HG03354 (cell line): ENCODE results near the gene DIP2A.
"Not testable (repeated sequence)": the region's sequence is repeated elsewhere in the genome, so short reads cannot be mapped to it uniquely, and the experiment has no call there.

Source experiments
- ATAC-seq: cut with Tn5 transposase; IDR thresholded peaks from one replicate; pipeline ENCODE4 v1.9.1; 2021; ENCODE audit warnings: mild to moderate bottlenecking; ENCODE audit not compliant: unreplicated experiment, poor library complexity, severe bottlenecking

The DIP2A gene

DNA sequence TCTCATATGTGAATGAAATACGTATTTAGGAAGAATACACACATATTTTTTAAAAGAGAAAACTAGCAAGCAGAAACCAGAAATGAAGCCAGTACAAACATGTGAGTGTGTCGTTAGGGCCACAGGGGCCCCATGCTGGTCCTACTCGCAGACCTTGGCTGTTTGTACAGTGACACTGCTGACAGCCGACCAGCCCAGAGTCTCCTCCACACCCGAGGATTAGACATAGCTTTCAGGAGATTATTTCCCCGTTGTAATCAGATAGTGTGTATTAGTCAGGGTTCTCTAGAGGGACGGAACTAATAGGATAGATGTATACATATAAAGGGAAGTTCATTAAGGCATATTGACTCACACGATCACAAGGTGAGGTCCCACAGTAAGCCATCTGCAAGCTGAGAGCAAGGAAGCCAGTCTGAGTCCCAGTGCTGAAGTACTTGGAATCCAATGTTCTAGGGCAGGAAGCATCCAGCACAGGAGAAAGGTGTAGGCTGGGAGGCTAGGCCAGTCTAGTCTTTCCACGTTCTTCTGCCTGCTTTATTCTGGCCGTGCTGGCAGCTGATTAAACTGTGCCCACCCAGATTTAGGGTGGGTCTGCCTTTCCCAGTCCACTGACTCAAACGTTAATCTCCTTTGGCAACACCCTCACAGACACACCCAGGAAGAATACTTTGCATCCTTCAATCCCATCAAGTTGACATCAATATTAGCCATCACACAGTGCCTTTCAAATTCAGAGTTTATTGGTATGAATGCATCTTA lies 51.2 kb downstream of the DIP2A start:
- no peak for ATAC-seq

DNA sequence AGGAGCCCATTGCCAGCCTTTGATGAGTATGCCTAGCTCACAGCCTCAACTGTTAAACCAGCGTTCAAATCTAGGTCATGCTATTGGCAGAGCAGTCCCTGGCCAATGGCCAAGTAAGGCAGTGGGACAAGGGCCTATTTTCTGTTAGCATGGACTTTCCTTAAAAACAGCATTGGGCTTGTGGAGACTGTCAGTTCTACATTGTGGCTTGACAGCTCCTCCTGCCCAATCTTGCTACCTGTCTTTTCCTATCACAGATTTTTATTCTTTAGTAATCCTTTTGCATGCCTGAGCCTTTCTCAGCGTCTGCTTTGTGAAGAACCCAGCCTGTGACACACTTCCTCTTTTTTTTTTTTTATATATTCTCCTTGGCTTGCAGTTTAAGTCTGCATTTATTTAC lies 56.4 kb downstream of the DIP2A start:
- no peak for ATAC-seq

DNA sequence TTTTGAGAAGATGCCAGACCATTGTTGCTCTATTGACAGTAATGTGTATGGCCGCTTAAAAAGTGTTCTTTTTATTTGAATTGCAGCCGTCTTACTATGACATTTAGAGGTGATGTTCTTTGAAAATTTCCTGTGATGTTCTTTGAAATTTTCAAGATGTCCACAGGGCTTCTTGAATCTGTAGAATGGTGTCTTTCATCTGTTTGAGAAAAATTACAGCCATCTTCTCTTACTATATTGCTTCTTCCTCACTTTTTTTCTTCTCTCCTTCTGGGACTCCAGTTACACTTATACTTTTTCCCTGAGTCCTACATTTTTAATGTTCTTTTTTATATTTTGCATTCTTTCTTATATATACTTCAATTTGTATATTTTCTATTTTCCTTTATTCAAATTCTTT lies 57.4 kb downstream of the DIP2A start:
- no peak for ATAC-seq

DNA sequence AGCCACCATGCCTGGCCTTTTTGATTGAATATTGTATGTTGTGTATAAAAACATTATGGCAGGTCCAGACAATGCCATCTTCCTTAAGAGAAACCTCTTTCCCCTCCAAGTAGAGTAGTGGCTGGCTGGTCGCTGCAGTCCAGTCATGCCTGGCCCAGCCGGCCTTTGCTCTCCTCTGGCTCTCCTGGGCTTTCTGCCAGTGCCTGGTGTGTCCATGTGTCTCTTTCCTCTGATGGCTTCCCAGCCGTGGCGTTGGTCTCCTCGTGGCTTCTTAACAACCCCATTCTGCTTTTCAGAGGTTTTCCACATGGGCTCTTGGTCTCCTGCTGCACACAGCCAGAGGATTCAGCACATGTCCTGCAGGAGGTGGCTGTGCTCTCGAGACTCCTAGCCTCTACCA lies 58.7 kb downstream of the DIP2A start:
- no peak for ATAC-seq

DNA sequence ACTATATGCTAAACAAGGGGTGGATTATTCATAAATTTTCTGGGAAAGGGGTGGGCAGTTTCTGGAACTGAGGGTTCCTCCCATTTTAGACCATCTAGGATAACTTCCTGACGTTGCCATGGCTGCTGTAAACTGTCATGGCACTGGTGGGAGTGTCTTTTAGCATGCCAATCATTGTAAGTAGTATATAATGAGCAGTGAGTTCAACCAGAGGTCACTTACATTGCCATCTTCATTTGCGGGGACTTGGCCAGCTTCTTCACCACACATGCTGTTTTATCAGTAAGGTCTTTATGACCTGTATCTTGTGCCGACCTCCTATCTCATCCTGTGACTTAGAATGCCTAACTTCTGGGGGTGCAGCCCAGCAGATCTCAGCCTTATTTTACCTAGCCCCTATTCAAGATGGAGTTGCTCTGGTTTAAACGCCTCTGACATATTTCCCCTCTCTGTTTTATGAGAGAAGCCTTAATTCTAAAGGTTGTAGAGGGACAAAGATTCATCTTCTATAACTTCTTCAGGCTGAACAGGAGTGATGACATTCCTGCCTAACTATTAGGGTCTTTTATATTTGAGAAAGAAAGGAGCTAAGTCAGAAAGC lies 60.4 kb downstream of the DIP2A start:
- ATAC-seq, result no peak

DNA sequence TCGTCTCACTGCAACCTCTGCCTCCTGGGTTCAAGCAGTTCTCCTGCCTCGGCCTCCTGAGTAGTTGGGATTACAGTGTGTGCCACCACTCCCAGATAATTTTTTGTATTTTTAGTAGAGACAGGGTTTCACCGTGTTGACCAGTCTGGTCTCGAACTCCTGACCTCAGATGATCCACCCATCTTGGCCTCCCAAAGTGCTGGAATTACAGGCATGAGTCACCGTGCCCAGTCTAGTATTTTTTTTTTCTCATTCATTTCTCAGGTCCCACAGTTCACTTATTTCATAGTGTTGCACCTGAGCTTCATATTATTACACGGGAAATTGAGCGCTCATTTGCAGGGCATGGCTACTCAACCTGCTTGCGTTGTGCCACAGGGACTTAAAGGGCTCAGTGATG lies 68.7 kb downstream of the DIP2A start:
- not testable (repeated sequence) for ATAC-seq

DNA sequence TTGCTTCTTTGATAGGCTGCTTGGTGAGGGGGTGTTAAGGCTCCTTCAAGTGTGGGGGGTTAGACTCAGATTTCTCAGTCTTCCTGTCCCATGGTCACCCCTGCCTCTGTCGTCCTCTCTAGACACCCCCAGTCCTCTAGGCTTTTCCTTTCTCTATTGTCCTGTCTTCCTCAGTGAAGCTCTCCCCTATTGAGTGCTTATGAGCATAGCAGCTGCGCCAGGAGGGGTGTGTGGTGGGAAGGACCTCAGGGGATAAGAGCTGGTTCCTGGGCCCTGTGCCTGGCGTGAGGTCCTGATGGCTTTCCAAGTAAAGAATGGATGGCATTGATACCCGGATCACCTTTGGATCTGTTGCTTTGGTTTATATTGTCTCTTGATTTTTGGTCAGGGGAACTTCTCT lies 69.1 kb downstream of the DIP2A start:
- no peak for ATAC-seq

DNA sequence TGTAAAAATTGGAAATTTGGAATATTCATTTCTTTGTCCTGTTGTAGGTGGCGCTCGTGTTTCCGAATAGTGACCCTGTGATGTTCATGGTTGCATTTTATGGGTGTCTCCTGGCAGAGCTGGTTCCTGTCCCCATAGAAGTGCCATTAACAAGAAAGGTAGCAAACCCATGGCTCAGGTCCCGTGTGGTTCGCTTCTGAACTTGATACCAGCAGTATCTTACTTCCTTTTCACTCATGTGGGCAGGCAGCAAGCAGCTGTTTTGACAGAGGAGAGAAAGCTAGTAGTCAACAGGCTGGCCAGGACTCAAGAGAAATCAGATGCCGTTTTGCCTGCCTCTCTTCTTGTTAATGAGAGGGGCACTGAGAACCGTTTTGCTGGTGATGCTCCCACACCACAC lies 73.4 kb downstream of the DIP2A start:
- no peak for ATAC-seq

DNA sequence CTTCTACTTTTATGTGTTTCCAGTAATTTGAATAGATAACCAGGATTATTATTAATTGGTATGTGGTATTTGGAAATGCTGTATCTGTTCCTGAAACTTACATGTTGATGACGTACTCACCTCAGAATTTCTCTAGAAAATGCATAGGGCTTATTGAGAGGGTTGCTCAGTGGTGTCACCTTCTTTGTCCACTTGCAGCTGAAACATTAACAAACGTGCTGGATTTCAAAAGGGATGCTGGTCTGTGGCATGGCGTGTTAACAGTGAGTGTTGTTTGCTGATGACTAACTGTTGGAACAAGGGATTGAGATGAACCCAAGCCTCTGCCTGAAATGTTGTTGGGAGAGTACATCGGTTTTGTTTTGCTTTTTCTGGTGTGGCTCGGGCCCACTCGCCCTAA lies 78.3 kb downstream of the DIP2A start:
- no peak for ATAC-seq

DNA sequence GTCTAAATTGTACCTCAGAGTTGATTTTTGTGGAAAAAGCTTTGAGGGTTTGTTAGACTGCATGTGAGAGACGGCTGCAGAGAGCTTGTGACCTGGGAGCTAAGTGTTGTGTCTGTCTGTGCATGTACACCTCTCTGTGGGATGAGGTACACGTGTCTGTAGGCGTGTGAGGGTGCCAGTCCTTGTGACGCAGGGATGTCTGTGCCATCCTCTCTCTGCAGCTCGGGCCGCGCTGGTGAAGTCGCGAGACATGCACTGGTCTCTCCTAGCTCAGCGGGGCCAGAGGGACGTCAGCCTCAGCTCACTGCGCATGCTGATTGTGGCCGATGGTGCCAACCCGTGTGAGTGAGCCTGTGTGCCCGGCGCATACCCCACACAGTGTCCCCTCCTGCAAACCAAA lies 79.6 kb downstream of the DIP2A start:
- ATAC-seq, result no peak

DNA sequence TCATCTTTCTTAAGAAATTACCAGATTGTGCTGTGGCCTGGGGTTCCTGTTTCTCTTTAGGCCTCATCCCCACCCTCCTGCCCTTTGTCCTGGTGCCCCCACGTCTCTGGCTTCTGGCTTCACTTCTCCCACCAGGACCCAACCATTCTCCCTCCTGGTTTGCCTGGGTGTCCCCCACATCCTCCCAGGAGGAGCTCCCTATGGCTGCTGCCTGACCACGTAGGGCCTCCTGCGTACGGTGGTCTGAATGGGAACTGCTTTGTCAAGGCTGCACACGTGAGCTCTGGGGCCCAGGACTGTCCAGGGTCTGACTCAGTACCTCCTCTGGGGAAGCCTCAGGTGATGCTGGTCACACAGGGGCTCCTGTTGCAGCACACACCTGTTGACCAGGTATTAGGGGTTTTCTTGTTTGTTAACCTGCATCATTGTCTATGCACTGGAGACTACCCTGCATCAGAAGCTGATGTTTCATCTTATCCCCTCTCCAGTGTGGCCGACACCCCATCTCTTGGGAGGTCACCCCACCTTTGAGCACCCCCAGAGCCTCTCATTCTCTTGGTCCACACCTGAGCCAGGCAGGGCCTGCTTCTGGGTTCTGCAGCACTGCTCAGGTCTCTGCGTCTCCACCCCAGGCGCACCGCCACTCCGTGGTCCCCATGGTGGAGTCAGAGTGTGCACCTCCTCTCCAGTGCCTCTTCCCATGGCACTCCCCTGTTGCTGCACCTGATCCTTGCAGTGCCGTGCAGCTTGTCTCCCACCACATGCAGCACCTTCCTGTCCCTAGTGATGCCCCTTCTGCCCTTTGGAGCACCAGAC lies 80.4 kb downstream of the DIP2A start:
- no peak for ATAC-seq

DNA sequence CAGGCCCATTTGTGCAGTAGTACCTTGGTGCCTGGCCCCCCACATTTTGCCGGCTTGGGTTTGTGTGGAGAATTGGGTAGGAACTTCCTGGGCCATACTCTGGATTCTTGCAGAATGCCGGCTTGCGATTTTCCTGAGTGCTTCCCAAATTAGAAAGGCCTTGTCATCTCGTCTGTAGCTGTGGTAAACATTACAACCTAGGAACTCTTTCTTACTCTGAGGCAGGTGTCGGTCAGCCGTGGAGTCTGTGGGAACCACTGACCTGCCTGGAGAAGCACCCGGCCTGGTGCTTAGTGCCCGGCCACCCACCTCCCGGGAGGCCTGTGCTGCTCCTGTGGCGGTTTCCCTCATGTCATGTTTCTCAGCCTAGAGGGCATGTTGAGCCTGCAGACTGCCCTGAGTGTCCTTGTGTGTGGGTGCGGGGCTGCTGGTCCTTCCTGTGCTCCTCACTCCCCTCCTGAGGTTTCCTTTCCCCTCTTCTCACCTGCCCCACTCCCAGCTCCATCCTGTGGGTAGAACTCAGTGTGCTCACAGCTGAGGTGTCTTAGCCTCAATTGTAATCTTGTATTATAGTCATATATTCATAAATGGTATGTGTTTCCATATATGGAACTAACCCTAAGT lies 81.5 kb downstream of the DIP2A start:
- no peak for ATAC-seq

DNA sequence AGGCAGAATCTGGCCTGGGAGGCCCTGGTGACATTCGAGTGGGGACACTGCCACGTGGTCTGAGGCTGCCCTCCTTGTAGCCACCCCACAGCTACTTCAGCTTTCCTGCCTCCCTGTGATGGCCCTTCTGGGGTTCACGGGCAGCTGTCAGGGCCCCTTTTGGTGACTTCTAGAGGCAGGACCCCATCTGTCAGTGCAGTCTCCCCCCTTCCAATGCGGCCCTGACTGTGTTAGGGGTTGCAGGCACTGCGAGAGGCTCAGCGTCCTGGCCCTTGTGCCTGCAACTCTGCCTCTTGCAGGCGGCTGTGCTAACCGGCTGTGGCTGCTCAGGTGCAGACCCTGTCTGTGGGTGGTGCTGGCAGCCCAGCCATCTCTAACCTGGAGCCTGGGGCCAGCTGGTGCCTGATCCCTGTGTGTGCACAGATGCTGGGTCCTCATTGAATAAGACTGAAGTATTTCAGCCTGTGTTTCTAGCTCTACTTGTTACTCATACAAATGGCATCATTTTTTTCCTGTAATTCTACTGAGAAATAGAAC lies 84.0 kb downstream of the DIP2A start:
- ATAC-seq, result no peak

DNA sequence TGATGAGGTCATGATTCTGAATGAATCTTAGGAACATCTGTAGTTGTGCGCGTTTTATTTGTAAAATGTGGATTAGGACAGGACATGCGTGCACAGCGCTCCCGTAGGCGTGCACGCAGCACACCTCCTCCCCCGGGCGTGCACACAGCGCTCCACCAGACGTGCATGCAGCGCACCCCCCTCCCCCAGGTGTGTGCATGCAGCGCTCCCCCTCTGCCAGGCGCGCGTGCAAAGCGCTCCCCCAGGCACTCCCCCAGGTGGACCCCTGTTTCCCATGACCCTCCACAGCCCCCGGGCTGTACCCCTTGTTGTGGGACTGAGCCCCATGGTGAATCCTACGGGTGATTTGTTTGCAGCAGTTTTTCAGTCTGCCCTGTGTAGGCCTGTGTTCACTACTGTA lies 84.6 kb downstream of the DIP2A start:
- no peak for ATAC-seq

DNA sequence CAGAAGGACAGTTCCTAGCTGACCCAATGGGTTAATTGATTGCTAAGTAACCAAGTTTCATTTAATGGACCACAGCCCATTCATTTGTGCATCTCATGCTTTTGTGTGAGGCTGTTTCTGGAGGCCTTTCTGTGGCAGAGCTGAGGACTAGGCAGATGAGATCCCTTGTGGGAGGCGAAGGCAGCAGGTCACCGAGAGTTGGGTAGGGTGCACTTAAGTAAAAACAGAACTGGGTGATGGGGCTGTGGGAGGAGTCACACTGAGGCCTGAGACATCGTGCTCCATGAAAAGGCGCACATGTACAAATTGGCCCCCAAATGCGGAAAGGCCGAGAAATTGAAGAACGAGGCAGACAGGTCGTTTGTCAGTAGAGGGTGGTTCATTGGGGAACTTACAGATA lies 85.3 kb downstream of the DIP2A start:
- no peak for ATAC-seq

DNA sequence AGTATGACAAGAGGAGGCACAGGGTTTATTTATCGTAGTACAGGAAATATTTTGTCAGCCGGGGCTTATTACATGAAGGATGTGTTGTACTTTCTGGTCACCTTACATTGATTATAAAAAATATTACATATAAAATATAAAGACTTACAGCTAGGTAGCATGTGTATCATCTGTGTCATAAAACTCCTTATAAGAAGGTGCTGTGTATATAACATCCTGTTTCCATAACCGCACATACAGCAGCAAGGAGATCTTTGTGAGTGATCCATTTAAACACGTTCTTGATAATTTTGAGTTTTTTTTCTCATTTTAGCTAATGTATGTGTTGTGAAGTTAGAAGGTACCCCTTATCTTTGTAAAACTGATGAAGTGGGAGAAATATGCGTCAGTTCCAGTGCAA lies 86.1 kb downstream of the DIP2A start:
- ATAC-seq, result no peak

DNA sequence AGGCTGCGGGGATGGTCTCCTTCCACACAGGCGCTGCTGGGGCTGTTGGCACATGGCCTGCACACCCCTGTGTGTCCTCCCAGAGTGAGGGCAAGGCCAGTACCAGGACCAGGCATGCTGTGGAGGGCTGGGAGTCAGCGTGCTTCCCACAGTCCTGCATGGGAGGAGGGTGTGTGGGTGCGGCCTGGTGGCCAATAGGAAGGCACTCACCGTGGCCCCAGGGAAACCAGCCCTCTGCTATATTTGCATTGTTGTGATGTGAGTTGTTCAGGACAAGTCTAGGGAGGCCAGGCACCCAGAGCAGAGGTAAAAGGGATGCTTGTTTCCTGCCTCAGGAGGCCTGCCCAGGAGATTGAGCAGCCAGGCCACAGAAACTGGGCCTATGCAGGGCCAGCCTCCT lies 86.7 kb downstream of the DIP2A start:
- ATAC-seq, result no peak

DNA sequence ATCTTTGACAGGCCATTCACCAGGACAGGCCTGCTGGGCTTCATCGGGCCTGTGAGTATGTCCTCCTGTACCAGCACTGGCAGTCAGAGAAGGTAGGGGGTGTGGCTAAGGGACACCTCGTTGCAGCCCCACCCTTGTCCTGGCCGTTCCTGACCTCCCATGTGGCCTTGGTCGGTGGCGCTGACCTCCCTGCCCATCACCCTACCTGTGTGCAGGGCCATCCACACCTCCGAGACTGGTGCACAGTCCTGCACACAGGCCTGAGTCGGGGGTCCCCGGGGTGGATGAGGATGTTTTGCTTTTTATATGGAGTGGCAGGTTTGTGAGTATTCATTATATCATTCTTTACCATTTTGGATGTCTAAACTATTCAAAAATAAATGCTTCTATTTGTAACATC lies 87.2 kb downstream of the DIP2A start:
- no peak for ATAC-seq

DNA sequence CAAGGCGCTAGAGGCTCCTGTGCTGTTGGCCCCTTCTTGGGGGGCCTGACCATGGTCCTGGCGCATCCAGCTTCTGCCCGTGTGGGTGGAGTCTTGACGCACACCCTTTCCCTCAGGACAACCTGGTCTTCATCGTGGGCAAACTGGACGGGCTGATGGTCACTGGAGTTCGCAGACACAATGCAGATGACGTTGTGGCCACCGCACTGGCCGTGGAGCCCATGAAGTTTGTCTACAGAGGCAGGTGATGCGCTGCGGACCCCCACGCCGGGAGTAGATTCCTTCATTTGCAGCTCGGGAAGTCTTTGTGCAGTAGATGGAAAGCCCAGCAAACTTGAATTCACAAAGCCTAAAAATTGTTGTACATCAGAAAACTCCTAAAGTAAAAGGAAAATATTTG lies 88.1 kb downstream of the DIP2A start:
- ATAC-seq, result no peak

DNA sequence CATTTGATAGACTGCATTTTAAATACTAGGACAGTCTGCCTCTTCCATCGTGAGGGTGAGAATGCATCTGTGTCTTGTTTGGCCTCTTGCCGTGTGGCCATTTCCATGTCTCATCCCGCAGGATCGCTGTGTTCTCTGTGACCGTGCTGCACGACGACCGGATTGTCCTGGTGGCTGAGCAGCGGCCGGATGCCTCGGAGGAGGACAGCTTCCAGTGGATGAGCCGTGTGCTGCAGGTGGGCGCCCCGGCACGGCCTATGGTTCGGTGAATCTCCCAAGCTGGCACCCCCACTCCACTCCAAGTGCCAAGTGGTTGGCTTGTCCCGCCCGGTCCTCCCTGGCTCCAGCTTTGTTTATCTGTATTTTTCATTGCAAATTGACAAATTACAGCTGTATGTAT lies 91.0 kb downstream of the DIP2A start:
- ATAC-seq, result no peak
